Testis (tissue), 2 donors: ENCODE data around the gene SDR39U1.

Experiments
- CTCF ChIP-seq, 3 experiments: fragments of 450-650 bp in 2 of 3; fragments of 200-600 bp in 1 of 3; sonication (generic) in 1 of 3; IDR thresholded peaks; one replicate each; pipeline ENCODE4 v1.5.1; 2016 to 2019; ENCODE audit warnings: antibody characterized with exemption in 3 of 3, mild to moderate bottlenecking in 2 of 3, moderate library complexity in 1 of 3
- POLR2A ChIP-seq: fragments of 450-650 bp; IDR thresholded peaks from one replicate; pipeline ENCODE4 v1.6.1; 2017; ENCODE audit warnings: antibody characterized with exemption, mild to moderate bottlenecking, moderate library complexity

- no peak for TF ChIP-seq POLR2A
- no peak for TF ChIP-seq CTCF (IDR thresholded peaks at IDR 0.05)
Measured at GRCh38 chr14:24409956-24410355, 32.6 kb downstream of the SDR39U1 start.
